Common myeloid progenitor, CD34-positive (primary cell): ENCODE measurements around the gene ASB16. TPM values are rescaled to one million over a fixed set of nuclear protein-coding genes. Genes with fewer than 3 reads are reported as not detected.

ENCODE experiments used
- CTCF ChIA-PET: fragments of 350-600 bp; sonication (Branson Sonifier 250); formaldehyde crosslinking; loops from one replicate; lab custom pipeline; 2021; ENCODE audit warnings: antibody characterized with exemption; lab: Charles Lee
- POLR2A ChIA-PET: fragments of 350-600 bp; sonication (Branson Sonifier 250); formaldehyde crosslinking; loops from one replicate; lab custom pipeline; 2021; ENCODE audit warnings: antibody characterized with exemption; lab: Charles Lee
- DNase-seq, 3 donors: peaks; one replicate each; pipeline versions ENCODE4 v3.0.0 to v3.0.0-alpha.2; 2013
- H3K27ac ChIP-seq, 2 experiments: 1 replicate in 1 of 2; 2 replicates in 1 of 2; pipeline ENCODE4 v1.7.0; 2013; ENCODE audit warnings: inconsistent platforms in 2 of 2, low read length in 2 of 2, mild to moderate bottlenecking in 2 of 2, low read depth in 1 of 2, moderate library complexity in 1 of 2; ENCODE audit not compliant: severe bottlenecking in 2 of 2, insufficient read depth in 1 of 2, poor library complexity in 1 of 2
- H3K27me3 ChIP-seq, 5 experiments: replicated peaks in 2 of 5; 1 replicate in 3 of 5; 2 replicates in 2 of 5; pipeline versions ENCODE4 v1.6.1 to v1.7.0; 2013; ENCODE audit warnings: low read length in 4 of 5, mild to moderate bottlenecking in 2 of 5, moderate library complexity in 2 of 5, inconsistent platforms in 1 of 5; ENCODE audit not compliant: insufficient read depth in 5 of 5, control insufficient read depth in 4 of 5
- H3K36me3 ChIP-seq, 4 experiments: 1 replicate in 2 of 4; 2 replicates in 2 of 4; pipeline versions ENCODE4 v1.6.1 to v1.7.0; 2013; ENCODE audit warnings: low read length in 3 of 4, control low read depth in 1 of 4, mild to moderate bottlenecking in 1 of 4; ENCODE audit not compliant: control insufficient read depth in 4 of 4, insufficient read depth in 4 of 4
- H3K4me1 ChIP-seq, 4 experiments: 1 replicate in 3 of 4; 2 replicates in 1 of 4; pipeline versions ENCODE4 v1.6.1 to v1.7.1; 2013; ENCODE audit warnings: low read length in 3 of 4, mild to moderate bottlenecking in 3 of 4, control low read depth in 1 of 4, inconsistent platforms in 1 of 4, moderate library complexity in 1 of 4; ENCODE audit not compliant: control insufficient read depth in 4 of 4, insufficient read depth in 4 of 4; ENCODE audit errors: control extremely low read depth in 1 of 4
- H3K4me3 ChIP-seq, 7 experiments: 1 replicate in 4 of 7; 2 replicates in 3 of 7; pipeline versions ENCODE4 v1.5.1 to v1.7.0; 2013; ENCODE audit warnings: mild to moderate bottlenecking in 7 of 7, low read length in 6 of 7, moderate library complexity in 6 of 7, inconsistent platforms in 2 of 7, low read depth in 2 of 7, control low read depth in 1 of 7; ENCODE audit not compliant: insufficient read depth in 4 of 7, control insufficient read depth in 1 of 7; ENCODE audit errors: extremely low read depth in 1 of 7
- H3K9me3 ChIP-seq, 5 experiments: 1 replicate in 4 of 5; 2 replicates in 1 of 5; pipeline versions ENCODE4 v1.6.1 to v1.7.1; 2013; ENCODE audit warnings: low read length in 4 of 5, mild to moderate bottlenecking in 2 of 5, inconsistent platforms in 1 of 5, low read depth in 1 of 5, moderate library complexity in 1 of 5; ENCODE audit not compliant: control insufficient read depth in 4 of 5, insufficient read depth in 2 of 5; ENCODE audit errors: control extremely low read depth in 1 of 5
- WGBS: methylation state at CpG from one replicate; pipeline ENCODE4 v1.1.5; 2013; ENCODE audit not compliant: insufficient coverage; 5-methylcytosine and 5-hydroxymethylcytosine counted together
- polyA plus RNA-seq: library from polyadenylated mRNA; unstranded; fragments of 120-200 nt; gene quantifications from one replicate; pipeline ENCODE4 v1.2.1, GENCODE V29; 2013

ASB16 gene
- 0.55 TPM for polyA plus RNA-seq

- H3K4me3 ChIP-seq = no peak within 1 kb of the TSS
- DNase-seq = no peak
- ChIA-PET CTCF (interaction anchor here (0.5 to 5.0 kb wide), 6 partner anchors 9 to 55 kb away, joined by 3 to 41 read pairs (median 4); partner anchors contain the start of genes HROB and TMUB2), POLR2A (no interaction called here)
- H3K9me3 ChIP-seq = no peaks in the 10 kb centered on the region
- peaks cover 0 to 19% (median 3%) of the 10 kb centered on the region in 4 experiments for H3K4me1 ChIP-seq
- no peaks in the 10 kb centered on the region for H3K27me3 ChIP-seq
- H3K27ac ChIP-seq = no peak within 1 kb of the TSS
- H3K36me3 ChIP-seq = no peaks in the 10 kb centered on the region
- 86% methylated on average over 10 of the region's 21 CpGs for WGBS
Measured at GRCh38 chr17:44170499-44171201, at the start of gene ASB16. Gene ASB16, plus strand, starts transcription at chr17:44170704. Its CDS starts 86 bp downstream, at chr17:44170790.

- ChIA-PET POLR2A (no interaction called here), CTCF (interaction anchor here (0.6 to 2.6 kb wide), 7 partner anchors 11 to 399 kb away, joined by 3 to 13 read pairs (median 3); no protein-coding TSS in a partner anchor)
- H3K27ac ChIP-seq = no peak overlapping the region
- peaks cover 0 to 9% (median 2%) of the 10 kb centered on the region in 4 experiments for H3K36me3 ChIP-seq
- peak overlapping the region in 1 of 7 experiments; percentile 92 for H3K4me3 ChIP-seq
- DNase-seq = no peak
- peaks cover 7 to 28% (median 23%) of the 10 kb centered on the region in 4 experiments for H3K4me1 ChIP-seq
- 97% methylated on average over 6 of the region's 9 CpGs for WGBS
- no peaks in the 10 kb centered on the region for H3K9me3 ChIP-seq
- no peaks in the 10 kb centered on the region for H3K27me3 ChIP-seq
Measured at GRCh38 chr17:44120851-44121605, 49.5 kb upstream of the ASB16 start.

- DNase-seq = peak in 1 of 3 donors; percentile 24
- Histone ChIP-seq H3K27me3 (no peaks in the 10 kb centered on the region), H3K27ac (no peak overlapping the region), H3K9me3 (no peaks in the 10 kb centered on the region), H3K36me3 (peaks cover 0 to 2% (median 0%) of the 10 kb centered on the region in 4 experiments), H3K4me1 (peaks cover 7 to 28% (median 23%) of the 10 kb centered on the region in 4 experiments), H3K4me3 (peak overlapping the region; percentile 83 to 95 (median 92))
- CTCF ChIA-PET = interaction anchor here (1.0 to 2.6 kb wide), 11 partner anchors 12 to 87 kb away, joined by 3 to 13 read pairs (median 5); no protein-coding TSS in a partner anchor
- 50% methylated on average over 1 of the region's 1 CpG for WGBS
- POLR2A ChIA-PET = interaction anchor here (0.8 to 1.6 kb wide), 2 partner anchors 12 to 56 kb away, joined by 3 to 4 read pairs; partner anchors contain the start of gene LSM12
Measured at GRCh38 chr17:44121997-44122815, 48.3 kb upstream of the ASB16 start.

- Histone ChIP-seq H3K27ac (peak overlapping the region in 1 of 2 experiments; percentile 76), H3K4me3 (peak overlapping the region; percentile 83 to 95 (median 92)), H3K36me3 (peaks cover 0 to 2% (median 0%) of the 10 kb centered on the region in 4 experiments), H3K4me1 (peaks cover 7 to 28% (median 23%) of the 10 kb centered on the region in 4 experiments), H3K9me3 (no peaks in the 10 kb centered on the region), H3K27me3 (no peaks in the 10 kb centered on the region)
- ChIA-PET POLR2A (interaction anchor here (0.6 to 1.6 kb wide), 4 partner anchors 13 to 57 kb away, joined by 3 to 4 read pairs (median 4); partner anchors contain the start of gene LSM12), CTCF (interaction anchor here (0.8 to 2.6 kb wide), 14 partner anchors 8 to 101 kb away, joined by 3 to 13 read pairs (median 6); no protein-coding TSS in a partner anchor)
- 0% methylated on average over 20 of the region's 32 CpGs for WGBS
- peak in 1 of 3 donors; percentile 44 for DNase-seq
Measured at GRCh38 chr17:44122816-44123355, 47.6 kb upstream of the ASB16 start.

GRCh38 chr17:44123356-44124117 is 47.0 kb upstream of the ASB16 start, which contains the start of gene HDAC5:
Gene HDAC5, minus strand, starts transcription at chr17:44123641. Its CDS starts 6,126 bp downstream, at chr17:44117515.
- no peaks in the 10 kb centered on the region for H3K27me3 ChIP-seq
- peaks cover 7 to 28% (median 23%) of the 10 kb centered on the region in 4 experiments for H3K4me1 ChIP-seq
- ChIA-PET CTCF (interaction anchor here (0.7 to 2.1 kb wide), 11 partner anchors 9 to 102 kb away, joined by 3 to 8 read pairs (median 5); no protein-coding TSS in a partner anchor), POLR2A (interaction anchor here (0.6 to 1.6 kb wide), 6 partner anchors 8 to 257 kb away, joined by 3 to 4 read pairs (median 4); partner anchors contain the start of gene LSM12)
- WGBS = 0% methylated on average over 28 of the region's 78 CpGs
- peak within 1 kb of the TSS; percentile 46 to 85 for H3K27ac ChIP-seq
- peak; percentile 93 to 97 (median 96) for DNase-seq
- peak within 1 kb of the TSS; percentile 83 to 95 (median 92) for H3K4me3 ChIP-seq
- peaks cover 0 to 2% (median 0%) of the 10 kb centered on the region in 4 experiments for H3K36me3 ChIP-seq
- no peaks in the 10 kb centered on the region for H3K9me3 ChIP-seq
